Tibial nerve (tissue), 4 donors: ENCODE results near the gene GMIP. TPM values are rescaled to one million over a fixed set of nuclear protein-coding genes. Genes with fewer than 3 reads are reported as not detected.

Source experiments
- DNase-seq, 2 donors: peaks; one replicate each; pipeline ENCODE4 v3.0.0-alpha.2; 2019; ENCODE audit warnings: low spot score in 2 of 2
- H3K27ac ChIP-seq, 4 donors: fragments of 200-600 bp; sonication (generic) in 3 of 4; one replicate each; pipeline ENCODE4 v1.5.1; 2017 to 2019; ENCODE audit warnings: mild to moderate bottlenecking in 1 of 4
- H3K27me3 ChIP-seq, 2 donors: fragments of 200-600 bp; sonication (generic) in 1 of 2; one replicate each; pipeline versions ENCODE4 v1.5.1 to v1.6.0; 2017 to 2019
- H3K36me3 ChIP-seq, 3 donors: fragments of 200-600 bp; sonication (generic); one replicate each; pipeline ENCODE4 v1.5.1; 2018 to 2019
- H3K4me1 ChIP-seq, 4 donors: fragments of 200-600 bp; sonication (generic) in 3 of 4; one replicate each; pipeline ENCODE4 v1.5.1; 2017 to 2019
- H3K4me3 ChIP-seq, 4 donors: fragments of 200-600 bp; sonication (generic) in 3 of 4; one replicate each; pipeline ENCODE4 v1.5.1; 2017 to 2019; ENCODE audit warnings: mild to moderate bottlenecking in 1 of 4, moderate library complexity in 1 of 4
- H3K9me3 ChIP-seq, 4 donors: fragments of 200-600 bp; sonication (generic) in 3 of 4; one replicate each; pipeline ENCODE4 v1.5.1; 2017 to 2019
- EP300 ChIP-seq, 2 donors: sonication (generic); formaldehyde crosslinking; IDR thresholded peaks; one replicate each; pipeline ENCODE4 v1.6.1; 2017; ENCODE audit warnings: antibody characterized with exemption in 2 of 2, mild to moderate bottlenecking in 1 of 2
- POLR2A ChIP-seq, 2 donors: fragments of 450-650 bp; IDR thresholded peaks; one replicate each; pipeline ENCODE4 v1.6.1; 2017; ENCODE audit warnings: antibody characterized with exemption in 2 of 2, mild to moderate bottlenecking in 2 of 2, moderate library complexity in 2 of 2
- WGBS, 2 donors: methylation state at CpG; one replicate each; pipeline ENCODE4 v1.1.5; 2018; 5-methylcytosine and 5-hydroxymethylcytosine counted together
- total RNA-seq, 4 donors: library from RNA; depleted of rRNA; stranded (reverse); fragments of >200 nt; gene quantifications; one replicate each; pipeline ENCODE4 v1.1.0, GENCODE V29; 2016
- TF ChIP-seq, protein P1 (sequence below), 5 experiments: fragments of 200-600 bp in 3 of 5; fragments of 450-650 bp in 2 of 5; sonication (generic) in 3 of 5; IDR thresholded peaks; one replicate each; pipeline ENCODE4 v1.5.1; 2016 to 2019; ENCODE audit warnings: antibody characterized with exemption in 5 of 5, mild to moderate bottlenecking in 3 of 5, moderate library complexity in 2 of 5

The GMIP gene
- total RNA-seq, 4 donors from 2014 or later: 8.8 to 35.1 (median 15.6) TPM

DNA sequence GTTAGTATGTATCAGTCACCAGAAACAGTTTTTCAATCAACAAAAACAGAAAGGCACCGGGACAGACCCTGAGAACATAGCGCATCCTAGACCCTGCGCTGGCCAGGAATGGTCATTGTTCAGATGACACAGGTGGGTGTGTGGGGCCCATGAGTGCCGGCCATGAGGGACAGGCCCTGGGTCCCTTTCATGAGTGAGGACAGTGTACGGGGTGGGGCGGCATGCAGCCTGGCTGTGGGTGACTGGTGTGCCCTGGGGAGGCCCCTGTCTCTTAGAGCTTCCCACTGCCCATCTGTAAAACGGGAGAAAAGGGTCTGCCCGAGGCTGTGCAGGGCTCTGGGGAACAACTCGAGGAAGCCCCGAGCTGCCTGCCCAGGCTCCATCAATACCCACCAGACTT, 50.8 kb downstream of the GMIP start:
- TF ChIP-seq EP300 (IDR thresholded peaks at IDR 0.05) (no peak), POLR2A (IDR thresholded peaks at IDR 0.05) (no peak)
- TF ChIP-seq, protein P1, sequence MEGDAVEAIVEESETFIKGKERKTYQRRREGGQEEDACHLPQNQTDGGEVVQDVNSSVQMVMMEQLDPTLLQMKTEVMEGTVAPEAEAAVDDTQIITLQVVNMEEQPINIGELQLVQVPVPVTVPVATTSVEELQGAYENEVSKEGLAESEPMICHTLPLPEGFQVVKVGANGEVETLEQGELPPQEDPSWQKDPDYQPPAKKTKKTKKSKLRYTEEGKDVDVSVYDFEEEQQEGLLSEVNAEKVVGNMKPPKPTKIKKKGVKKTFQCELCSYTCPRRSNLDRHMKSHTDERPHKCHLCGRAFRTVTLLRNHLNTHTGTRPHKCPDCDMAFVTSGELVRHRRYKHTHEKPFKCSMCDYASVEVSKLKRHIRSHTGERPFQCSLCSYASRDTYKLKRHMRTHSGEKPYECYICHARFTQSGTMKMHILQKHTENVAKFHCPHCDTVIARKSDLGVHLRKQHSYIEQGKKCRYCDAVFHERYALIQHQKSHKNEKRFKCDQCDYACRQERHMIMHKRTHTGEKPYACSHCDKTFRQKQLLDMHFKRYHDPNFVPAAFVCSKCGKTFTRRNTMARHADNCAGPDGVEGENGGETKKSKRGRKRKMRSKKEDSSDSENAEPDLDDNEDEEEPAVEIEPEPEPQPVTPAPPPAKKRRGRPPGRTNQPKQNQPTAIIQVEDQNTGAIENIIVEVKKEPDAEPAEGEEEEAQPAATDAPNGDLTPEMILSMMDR (IDR thresholded peaks at IDR 0.05): no peak
- WGBS, 2 donors: 88 to 91% methylated on average over 9 to 10 of the region's 10 CpGs

DNA sequence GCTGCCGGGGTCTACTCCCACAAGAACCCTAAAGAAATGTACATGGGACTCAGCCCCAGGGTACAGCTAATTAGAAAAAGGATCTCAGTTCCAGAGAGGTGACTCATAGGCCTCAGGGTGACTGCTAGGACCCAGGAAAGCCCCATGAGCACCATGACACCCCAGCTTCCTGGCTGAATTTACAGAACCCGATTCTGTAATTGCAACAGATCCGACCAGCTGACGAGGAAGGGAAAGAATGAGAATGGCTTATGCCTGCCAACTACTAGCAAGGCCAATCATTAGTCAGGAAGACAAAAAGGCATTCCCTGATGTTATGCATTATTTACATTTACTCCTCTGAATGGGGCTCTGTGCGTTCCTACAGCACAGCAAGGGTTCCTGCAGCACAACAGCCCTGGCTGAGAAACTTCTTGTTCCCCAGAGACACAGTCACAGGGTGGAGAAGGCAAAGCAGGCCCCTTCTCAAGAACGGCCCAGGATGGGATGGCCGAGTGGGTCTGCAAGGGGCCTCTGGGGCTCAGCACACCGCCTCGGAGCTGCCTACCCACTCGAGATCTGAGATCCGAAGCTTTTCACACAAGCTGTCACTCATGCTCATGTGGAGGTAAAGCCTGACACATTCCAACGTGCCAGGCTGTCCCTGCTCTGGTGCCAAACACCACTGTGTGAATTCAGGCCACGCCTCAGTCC, 52.2 kb downstream of the GMIP start:
- H3K27ac ChIP-seq: peak overlapping the region in 3 of 4 donors; percentile 13 to 87 (median 81)
- peak in 1 of 2 donors; percentile 15 for DNase-seq
- TF ChIP-seq, protein P1 (IDR thresholded peaks at IDR 0.05): no peak
- TF ChIP-seq POLR2A (IDR thresholded peaks at IDR 0.05) (no peak), EP300 (IDR thresholded peaks at IDR 0.05) (peak in 1 of 2 donors; percentile 57)
- H3K4me1 ChIP-seq: peaks cover 0 to 17% (median 14%) of the 10 kb centered on the region in 4 donors
- H3K27me3 ChIP-seq: no peaks in the 10 kb centered on the region
- no peak overlapping the region for H3K4me3 ChIP-seq
- no peaks in the 10 kb centered on the region for H3K36me3 ChIP-seq
- 26 to 42% methylated on average over 13 of the region's 13 CpGs for WGBS, 2 donors
- no peaks in the 10 kb centered on the region for H3K9me3 ChIP-seq

More for the DNA sequence above, 50.8 kb downstream of the GMIP start:
- no peak for DNase-seq
- Histone ChIP-seq H3K36me3 (no peaks in the 10 kb centered on the region), H3K27me3 (no peaks in the 10 kb centered on the region), H3K9me3 (no peaks in the 10 kb centered on the region), H3K4me3 (no peak overlapping the region), H3K4me1 (peaks cover 0 to 17% (median 16%) of the 10 kb centered on the region in 4 donors), H3K27ac (no peak overlapping the region)

DNA sequence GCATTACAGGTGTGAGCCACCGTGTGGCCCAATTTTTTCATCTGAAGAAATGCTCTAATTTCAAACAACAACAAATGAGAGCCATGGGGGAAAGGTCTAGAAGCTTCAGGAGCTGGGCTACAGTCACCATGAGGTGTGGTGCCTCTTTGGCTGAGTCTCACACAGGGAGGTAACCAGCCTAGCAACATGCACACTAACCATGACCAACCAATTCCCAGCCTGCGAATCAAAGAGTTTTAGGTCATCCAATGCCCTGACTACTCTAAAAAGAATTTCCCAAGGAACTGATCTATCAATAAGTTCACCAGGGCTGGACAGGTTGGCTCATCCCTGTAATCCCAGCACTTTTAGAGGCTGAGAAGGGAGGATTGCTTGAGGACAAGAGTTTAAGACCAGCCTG, 54.9 kb downstream of the GMIP start:
- Histone ChIP-seq H3K4me1 (peaks cover 0 to 17% (median 14%) of the 10 kb centered on the region in 4 donors), H3K27ac (no peak overlapping the region), H3K27me3 (no peaks in the 10 kb centered on the region), H3K36me3 (no peaks in the 10 kb centered on the region), H3K9me3 (no peaks in the 10 kb centered on the region), H3K4me3 (no peak overlapping the region)
- WGBS, 2 donors: 92 to 97% methylated on average over 2 of the region's 2 CpGs
- TF ChIP-seq POLR2A (IDR thresholded peaks at IDR 0.05): no peak
- no peak for DNase-seq

DNA sequence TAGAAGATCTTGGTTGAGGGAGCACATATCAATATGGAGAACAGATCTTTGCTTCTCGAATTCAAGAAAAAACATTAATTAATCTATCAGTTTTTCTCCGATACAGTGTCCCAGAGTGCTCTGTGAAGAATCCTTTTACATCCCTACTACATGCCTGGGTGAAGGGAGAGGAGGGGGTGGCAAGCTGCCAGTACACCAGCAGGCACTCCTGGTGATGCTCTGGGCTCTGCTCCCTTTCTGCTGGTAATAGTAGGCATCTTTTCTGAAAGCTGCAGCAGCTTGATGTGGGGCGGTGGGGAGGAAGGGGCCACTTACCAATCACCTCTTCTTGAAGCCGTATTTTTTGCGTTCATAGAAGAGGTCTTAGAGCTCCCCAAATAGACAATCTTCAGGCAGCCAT, 55.7 kb downstream of the GMIP start:
- 93 to 96% methylated on average over 5 of the region's 5 CpGs for WGBS, 2 donors
- no peak for DNase-seq
- TF ChIP-seq, protein P1 (IDR thresholded peaks at IDR 0.05): no peak
- TF ChIP-seq EP300 (IDR thresholded peaks at IDR 0.05) (no peak), POLR2A (IDR thresholded peaks at IDR 0.05) (no peak)
- H3K36me3 ChIP-seq: no peaks in the 10 kb centered on the region
- no peaks in the 10 kb centered on the region for H3K27me3 ChIP-seq
- no peak overlapping the region for H3K4me3 ChIP-seq
- no peaks in the 10 kb centered on the region for H3K9me3 ChIP-seq
- no peak overlapping the region for H3K27ac ChIP-seq
- peaks cover 0 to 17% (median 14%) of the 10 kb centered on the region in 4 donors for H3K4me1 ChIP-seq

DNA sequence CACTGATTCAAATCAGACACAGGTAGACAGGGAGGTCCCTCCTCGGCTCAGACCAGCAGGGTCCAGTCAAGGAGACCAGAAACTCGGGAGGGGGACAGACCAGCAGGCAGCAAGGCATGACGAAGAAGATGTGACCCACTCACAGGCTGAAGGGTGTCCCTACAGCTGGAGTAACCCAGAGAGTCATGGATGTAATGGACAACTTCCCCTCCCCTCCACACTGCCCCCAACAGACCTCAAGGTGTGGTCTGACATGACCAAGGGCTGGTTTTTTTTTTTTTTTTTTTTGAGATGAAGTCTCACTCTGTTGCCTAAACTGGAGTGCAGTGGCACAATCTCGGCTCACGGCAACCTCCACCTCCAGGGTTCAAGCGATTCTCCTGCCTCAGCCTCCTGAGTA, 59.1 kb downstream of the GMIP start:
- no peak overlapping the region for H3K27ac ChIP-seq
- no peak for DNase-seq
- TF ChIP-seq EP300 (IDR thresholded peaks at IDR 0.05) (no peak), POLR2A (IDR thresholded peaks at IDR 0.05) (no peak)
- TF ChIP-seq, protein P1 (IDR thresholded peaks at IDR 0.05): no peak
- no peaks in the 10 kb centered on the region for H3K27me3 ChIP-seq
- H3K36me3 ChIP-seq: no peaks in the 10 kb centered on the region
- H3K4me3 ChIP-seq: no peak overlapping the region
- WGBS, 2 donors: 92 to 96% methylated on average over 6 of the region's 6 CpGs
- no peaks in the 10 kb centered on the region for H3K9me3 ChIP-seq
- peaks cover 0 to 9% (median 0%) of the 10 kb centered on the region in 4 donors for H3K4me1 ChIP-seq
